HG02798 (cell line): ENCODE measurements around the gene TPRG1L.
A peak's percentile ranks its signal among the peaks of the same experiment; 100 is the strongest.
"Not testable (repeated sequence)": the region's sequence is repeated elsewhere in the genome, so short reads cannot be mapped to it uniquely, and the experiment has no call there.

ENCODE experiments used
- ATAC-seq: cut with Tn5 transposase; IDR thresholded peaks from one replicate; pipeline ENCODE4 v1.9.1; 2021; ENCODE audit warnings: mild to moderate bottlenecking; ENCODE audit not compliant: unreplicated experiment, poor library complexity

Gene TPRG1L

DNA sequence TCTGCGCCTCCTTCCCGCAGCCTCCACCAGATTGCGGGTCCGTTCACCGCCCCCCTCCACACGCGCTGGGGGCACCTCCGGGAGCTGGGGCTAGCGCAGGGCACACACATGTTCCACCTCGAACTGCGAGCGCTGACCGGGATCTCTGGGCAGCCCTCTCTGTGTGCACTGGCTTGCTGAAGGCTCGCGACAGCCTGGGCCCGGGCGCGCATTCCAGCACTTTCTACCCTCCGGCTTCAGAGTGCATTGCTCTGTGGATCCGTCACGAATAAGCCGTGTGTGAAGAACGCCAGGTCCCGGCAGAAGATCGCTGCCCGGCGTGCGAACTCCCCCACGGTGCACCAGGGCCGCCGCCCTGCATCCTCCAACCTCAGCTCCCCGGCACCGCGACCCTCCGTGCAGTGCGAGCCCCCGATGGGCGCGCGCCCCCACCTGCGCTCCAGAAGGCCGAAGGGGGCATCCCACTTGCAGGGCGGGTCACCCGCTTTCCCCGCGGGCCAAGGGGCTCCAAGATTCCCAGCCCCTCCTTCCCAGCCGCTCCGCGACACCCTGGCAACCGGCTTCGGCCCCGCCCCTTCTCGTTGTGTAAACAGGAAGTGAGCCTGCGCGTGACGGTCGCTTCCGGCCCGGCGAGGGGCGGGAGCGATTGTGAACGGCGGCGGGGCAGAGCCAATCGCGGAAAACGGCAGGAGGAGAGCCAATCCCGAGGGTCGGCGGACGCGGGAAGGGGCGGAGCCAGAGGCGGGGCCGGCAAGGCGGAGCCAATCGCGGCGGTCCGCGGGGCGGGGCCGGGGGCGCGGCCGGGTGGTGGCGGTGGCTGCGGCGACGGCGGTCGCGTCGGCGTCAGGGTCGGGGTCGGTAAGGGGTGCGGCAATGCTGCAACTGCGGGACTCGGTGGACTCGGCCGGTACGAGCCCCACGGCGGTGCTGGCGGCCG, at the start of gene TPRG1L:
Gene TPRG1L, plus strand, starts transcription at position 816 of the 937 bp plus-strand sequence. Its CDS starts 58 bp downstream, at position 874.
- peak; percentile 96 for ATAC-seq

DNA sequence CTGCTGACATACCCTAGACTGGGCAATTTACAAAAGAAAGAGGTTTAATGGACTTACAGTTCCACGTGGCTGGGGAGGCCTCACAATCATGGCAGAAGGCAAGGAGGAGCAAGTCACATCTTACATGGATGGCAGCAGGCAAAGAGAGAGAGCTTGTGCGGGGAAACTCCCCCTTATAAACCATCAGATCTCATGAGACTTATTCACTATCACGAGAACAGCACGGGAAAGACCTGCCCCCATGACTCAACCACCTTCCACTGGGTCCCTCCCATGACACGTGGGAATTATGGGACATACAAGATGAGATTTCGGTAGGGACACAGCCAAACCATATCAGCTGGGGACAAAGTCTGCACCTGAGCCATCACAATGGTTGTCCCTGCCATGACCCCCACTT, 49.3 kb upstream of the TPRG1L start:
- ATAC-seq: not testable (repeated sequence)

DNA sequence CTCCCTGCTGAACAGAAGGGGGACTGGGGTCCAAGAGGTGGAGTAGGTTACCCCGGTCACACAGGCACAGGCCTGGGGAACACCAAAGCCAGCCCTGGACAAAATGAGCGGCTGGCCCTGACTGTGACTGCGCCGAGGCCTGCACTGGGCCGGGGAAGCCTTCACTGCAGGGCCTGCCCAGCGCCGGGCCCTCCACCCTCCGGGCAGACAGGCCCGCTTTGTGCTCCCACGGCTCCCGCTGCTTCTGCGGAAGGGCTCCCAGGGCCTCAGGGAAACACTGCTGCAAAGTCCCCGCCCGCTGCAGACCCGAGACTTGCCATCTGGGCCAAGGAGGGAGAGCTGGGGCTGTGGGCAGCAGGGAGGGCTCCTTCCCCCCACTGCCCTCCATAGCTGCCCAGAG, 48.8 kb upstream of the TPRG1L start:
- no peak for ATAC-seq

DNA sequence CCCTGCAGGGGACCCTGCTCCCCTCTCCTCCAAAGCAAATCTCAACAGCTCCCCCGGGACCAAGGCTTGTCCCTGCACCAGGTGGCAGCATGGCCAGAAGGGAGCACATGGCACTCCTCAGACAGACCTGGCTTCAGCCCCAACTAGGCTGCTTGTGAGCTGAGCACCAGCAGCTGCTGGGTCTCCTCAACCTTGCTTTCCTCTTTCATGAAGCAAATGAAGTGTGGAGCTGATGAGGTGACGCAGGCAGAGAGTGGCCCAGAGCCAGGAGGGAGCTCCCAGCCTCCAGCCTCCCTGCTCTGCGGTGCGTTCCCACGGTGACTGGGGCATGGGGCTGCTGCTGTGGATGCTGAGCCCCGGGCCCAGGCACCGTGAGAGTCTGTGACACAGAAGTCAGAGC, 47.5 kb upstream of the TPRG1L start:
- no peak for ATAC-seq

DNA sequence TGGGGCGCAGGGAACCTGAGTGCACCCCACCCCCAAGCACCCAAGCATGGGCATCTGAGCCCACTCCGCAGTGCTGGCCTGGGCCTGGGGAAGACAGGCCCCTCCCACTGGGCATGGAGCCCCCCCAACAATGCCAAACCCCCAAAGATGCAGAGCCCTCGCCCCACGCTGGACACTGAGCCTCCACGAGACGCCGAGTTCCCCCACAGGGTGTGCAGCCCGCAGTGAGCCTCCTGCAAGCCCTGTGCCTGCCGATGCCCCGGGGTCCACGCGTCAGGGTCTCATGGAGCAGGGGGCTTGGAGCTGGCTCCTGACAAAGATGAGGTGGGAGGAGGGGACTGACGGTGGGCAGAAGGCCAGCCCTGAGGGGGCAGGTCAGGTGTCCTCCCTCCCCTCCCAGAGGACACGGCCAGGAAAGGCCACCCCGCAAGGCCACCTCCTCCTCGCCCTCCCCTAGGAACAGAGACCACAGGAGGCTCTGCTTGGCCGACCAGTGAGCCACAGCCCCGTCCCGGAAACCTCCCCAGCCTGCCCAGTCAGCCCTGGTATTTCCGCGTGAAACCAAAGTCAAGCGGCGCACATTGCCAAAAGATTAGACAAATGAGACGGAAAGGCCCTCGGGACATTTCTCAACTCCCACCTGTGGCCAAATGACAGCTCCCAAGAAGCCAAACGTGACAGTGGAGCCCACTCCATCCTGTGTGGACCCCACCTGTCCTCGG, 46.9 kb upstream of the TPRG1L start:
- ATAC-seq: no peak

DNA sequence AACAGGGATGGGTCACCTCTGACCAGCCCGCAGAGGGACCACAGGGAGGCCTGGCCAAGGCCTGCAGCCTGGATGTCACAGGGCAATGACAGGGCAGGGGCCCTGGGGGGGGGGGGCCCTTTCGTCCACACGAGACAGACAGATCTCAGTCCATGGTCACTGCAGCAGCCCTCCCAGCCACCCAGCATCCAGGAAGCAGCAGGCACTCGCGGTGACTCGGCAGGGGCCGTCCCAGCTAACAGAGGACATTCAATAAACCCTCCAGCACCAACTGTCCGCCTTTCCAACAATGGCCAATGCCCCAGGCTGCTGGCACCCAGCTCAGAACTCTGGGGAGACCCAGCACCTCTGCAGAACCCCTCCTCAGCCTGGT, 46.4 kb upstream of the TPRG1L start:
- ATAC-seq: no peak

DNA sequence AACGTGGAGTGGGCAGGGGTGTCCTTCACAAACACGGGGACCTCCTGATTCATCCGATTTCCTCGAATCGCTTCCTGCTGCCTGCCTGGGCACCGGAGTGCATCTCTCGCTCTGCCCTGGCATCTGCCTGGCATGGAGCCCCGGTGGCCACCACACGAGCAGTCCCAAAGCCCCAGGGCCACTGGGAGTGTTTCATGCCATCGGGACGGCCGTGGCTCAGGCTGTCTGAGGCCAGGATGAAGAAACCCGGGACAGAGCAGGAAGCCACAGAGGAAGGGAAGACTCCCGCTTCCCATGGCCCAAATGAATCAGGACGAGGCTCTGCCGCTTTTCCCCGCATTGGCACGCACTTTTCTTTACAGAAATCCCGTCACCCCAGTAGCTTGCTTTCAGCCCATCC, 45.9 kb upstream of the TPRG1L start:
- ATAC-seq: no peak

GRCh38 chr1:3579626-3580025, 45.2 kb upstream of the TPRG1L start:
- ATAC-seq: no peak

DNA sequence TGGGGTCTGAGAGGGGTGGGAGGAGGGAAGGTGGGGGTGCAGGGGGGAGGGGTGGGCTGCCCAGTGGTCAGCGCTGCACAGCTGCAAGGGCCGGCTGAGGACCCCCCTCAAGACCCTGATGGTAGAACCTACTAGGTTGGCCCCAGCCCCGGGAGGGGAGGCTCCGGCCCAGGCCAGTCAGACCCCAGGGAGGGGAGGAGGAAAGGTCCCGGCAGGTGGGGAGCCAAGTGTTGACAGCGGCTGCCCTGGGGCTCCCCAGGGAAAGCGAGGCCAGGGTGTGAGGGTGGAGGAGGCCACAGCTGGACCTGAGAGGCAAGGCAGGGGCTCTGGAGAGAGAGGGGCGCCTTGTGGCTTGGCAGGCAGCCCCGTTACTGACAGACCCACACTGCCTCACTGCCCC, 44.6 kb upstream of the TPRG1L start:
- ATAC-seq: no peak

GRCh38 chr1:3581296-3582036, 43.3 kb upstream of the TPRG1L start:
- ATAC-seq: no peak

GRCh38 chr1:3583751-3584150, 41.1 kb upstream of the TPRG1L start:
- ATAC-seq: not testable (repeated sequence)

- no peak for ATAC-seq
Measured at GRCh38 chr1:3584915-3585314, 39.9 kb upstream of the TPRG1L start.

DNA sequence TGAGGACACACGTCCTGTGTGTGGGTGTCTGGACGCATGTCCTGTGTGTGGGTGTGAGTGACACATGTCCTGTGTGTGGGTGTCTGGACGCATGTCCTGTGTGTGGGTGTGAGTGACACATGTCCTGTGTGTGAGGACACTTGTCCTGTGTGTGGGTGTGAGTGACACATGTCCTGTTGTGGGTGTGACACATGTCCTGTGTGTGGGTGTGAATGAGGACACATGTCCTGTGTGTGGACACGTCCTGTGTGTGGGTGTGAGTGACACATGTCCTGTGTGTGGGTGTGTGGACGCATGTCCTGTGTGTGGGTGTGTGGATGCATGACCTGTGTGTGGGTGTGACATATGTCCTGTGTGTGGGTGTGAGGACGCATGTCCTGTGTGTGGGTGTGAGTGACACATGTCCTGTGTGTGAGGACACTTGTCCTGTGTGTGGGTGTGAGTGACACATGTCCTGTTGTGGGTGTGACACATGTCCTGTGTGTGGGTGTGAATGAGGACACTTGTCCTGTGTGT, 39.4 kb upstream of the TPRG1L start:
- not testable (repeated sequence) for ATAC-seq

- ATAC-seq: no peak
Measured at GRCh38 chr1:3585940-3586568, 38.8 kb upstream of the TPRG1L start.

DNA sequence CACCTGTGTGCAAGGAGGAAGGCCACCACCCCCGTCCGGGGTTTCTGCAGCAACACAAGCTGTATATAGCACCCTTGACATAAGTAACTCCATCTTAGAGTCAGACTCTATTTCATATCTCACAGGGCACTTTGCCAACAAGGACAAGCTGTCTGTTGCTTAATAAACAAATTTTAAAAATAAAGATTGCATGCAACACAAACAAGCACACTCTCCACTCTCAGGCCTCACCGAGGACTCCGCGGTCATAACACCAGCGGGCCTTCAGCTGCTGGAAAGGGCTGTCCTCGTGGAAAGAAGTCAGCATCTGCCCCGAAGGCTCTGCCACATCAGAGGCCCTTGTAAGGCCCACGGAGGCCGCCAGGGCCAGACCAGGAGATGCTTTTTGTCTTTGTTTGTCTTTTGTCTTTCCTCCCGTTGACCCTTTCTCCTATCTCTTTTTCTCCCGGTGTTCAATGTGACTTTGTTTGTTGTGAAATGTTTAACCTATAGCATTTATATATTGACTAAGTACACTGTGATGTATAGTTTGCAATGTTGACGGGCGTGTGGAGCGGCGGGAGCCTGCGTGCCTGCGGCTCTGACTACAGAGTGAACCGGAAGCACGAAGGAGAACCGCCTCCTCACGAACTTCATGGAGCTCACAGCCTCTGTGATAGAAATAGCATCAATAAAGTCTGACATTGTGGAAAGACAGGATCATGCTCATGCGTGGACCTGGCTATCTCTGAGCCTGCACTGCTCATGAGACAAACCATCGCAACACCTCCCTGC, 37.6 kb upstream of the TPRG1L start:
- no peak for ATAC-seq

DNA sequence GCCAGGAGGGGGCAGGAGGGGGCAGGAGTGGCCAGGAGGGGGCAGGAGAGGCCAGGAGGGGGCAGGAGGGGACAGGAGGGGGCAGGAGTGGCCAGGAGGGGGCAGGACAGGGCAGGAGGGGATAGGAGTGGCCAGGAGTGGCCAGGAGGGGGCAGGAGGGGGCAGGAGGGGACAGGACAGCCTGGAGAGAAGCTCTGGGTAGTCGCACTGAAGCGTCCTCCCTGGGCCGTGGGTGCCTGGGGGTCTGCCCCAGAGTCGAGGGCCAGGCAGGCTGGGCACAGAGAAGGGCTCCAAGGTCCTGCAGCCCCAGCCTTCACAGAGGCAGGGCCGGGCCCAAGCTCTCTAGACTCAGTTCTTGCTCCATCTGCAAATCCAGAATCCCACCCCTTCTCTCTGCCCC, 36.4 kb upstream of the TPRG1L start:
- ATAC-seq: no peak

GRCh38 chr1:3590139-3590763, 34.6 kb upstream of the TPRG1L start:
- ATAC-seq: no peak

DNA sequence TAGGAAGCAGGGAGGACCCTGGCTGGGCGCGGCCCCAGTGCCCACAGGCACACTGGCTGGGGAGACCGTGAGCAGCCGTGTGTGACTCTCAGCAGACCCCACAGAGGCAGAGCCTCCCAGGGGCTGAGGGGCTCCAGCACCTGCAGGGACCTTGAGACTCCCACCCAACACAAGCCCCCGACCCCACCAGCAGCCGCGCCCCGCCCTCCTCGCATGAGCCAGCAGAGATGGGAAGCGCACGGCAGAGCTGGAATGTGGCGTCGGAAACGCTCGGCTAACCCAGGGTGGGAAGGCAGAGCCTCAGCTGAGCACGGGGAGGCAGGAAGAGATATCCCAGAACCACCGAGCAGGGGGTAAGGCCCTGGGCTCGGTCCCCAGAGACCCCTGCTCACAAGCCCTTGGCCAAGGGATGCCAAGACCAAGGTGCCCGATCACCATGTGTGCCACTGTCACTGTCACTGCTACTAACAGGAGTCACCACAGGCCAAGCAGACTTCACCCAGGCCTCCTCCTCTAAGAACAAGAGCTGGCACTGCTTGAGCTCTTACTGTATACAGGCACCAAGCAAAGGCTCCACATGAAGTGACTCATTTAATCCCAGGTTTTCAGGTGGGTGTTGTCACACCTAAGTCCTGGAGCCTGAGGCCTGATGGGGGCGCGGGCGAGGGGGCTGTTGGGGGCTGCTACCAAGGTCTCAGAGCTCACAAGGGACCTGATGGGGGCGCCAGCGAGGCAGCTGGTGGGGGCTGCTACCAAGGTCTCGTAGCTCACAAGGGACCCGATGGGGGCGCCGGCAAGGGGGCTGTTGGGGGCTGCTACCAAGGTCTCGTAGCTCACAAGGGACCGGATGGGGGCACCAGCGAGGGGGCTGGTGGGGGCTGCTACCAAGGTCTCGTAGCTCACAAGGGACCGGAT, 33.6 kb upstream of the TPRG1L start:
- no peak for ATAC-seq
